Stimulated activated naive CD8-positive, alpha-beta T cell treated with anti-CD3 and anti-CD28 coated beads, Interleukin-15, Interleukin-2, amounts not matched to agents 100 U/mL and 50 U/mL, for 24 hours (primary cell): ENCODE measurements around the gene SLC30A3.
"Not testable (repeated sequence)": the region's sequence is repeated elsewhere in the genome, so short reads cannot be mapped to it uniquely, and the experiment has no call there.

ENCODE experiments used
- ATAC-seq: fragments of 150-1000 bp; cut with Tn5 transposase; one replicate; pipeline ENCODE4 v1.10.0; 2021
- DNase-seq: peaks from one replicate; pipeline ENCODE4 v3.0.0; 2021

Gene SLC30A3, protein sequence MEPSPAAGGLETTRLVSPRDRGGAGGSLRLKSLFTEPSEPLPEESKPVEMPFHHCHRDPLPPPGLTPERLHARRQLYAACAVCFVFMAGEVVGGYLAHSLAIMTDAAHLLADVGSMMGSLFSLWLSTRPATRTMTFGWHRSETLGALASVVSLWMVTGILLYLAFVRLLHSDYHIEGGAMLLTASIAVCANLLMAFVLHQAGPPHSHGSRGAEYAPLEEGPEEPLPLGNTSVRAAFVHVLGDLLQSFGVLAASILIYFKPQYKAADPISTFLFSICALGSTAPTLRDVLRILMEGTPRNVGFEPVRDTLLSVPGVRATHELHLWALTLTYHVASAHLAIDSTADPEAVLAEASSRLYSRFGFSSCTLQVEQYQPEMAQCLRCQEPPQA

GRCh38 chr2:27262379-27263286 lies at the start of gene SLC30A3:
Gene SLC30A3, minus strand, starts transcription at chr2:27263047. Its CDS starts 141 bp downstream, at chr2:27262906.
- ATAC-seq (peak; percentile 51), DNase-seq (peak; percentile 76)

GRCh38 chr2:27312152-27312551 lies 49.3 kb upstream of the SLC30A3 start:
- DNase-seq, result no peak
- no peak for ATAC-seq

DNA sequence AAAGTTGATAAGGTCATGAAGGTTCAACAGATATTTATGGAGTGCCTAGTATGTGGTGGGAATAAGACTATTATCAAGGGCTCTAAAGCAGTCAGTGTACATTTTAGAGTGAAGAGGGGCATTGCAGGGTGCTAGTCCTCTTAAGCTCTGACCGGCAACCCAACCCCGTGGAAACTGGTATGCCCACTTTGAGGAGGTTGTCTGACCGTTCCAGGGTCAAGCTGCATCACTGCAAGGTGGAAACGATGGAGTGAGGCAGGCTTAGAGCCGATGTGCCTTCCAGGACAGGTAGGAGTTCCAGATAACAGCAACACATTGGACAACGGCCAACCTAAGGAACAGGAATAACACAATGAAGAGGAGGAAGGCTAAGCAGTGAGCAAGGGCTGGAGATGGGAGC lies 46.8 kb upstream of the SLC30A3 start:
- no peak for ATAC-seq

DNA sequence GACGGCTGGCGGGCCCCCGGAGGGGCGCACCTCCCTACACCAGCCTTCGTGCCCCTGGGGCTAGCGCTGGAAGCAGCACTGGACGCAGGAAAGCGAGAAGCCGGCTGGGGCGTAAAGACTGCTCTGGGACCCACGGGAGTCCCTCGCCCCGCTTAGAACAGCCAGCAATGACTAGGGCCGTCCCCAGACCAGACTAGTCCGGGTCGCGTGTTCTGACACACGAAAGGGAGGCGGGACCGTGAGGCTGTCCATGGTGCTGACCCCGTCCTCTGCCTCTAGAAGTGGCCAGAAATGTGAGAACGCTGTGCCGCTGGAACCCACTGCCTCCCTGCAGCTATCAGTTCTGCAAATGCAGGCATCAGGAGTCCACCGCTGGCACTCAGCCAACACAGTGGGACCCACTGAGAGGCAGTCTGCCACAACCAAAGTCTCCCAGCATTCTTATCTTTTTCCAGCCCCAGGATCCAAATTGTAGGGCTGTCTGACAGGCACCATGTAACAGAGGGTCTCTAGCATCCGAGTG lies 45.6 kb upstream of the SLC30A3 start, which contains the start of gene UCN:
Gene UCN, minus strand, starts transcription at position 87 of the 523 bp plus-strand sequence. CDS start 550 bp downstream, outside the sequence.
- DNase-seq (no peak), ATAC-seq (no peak)

More for the DNA sequence above, 46.8 kb upstream of the SLC30A3 start:
- DNase-seq, result no peak

GRCh38 chr2:27307545-27308358 lies 44.9 kb upstream of the SLC30A3 start:
- DNase-seq (no peak), ATAC-seq (no peak)

DNA sequence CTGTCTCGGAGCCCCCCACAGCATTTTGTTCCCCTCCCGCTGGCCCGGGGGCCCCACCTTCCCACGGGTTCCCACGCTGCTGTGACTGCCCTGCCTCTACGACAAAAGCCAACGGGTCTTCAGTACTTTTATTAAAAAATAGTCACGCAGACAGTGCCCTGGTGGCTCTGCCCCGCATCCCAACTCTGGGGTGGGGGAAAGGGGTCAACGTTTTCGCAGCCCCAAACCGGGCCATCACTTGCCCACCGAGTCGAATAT lies 44.4 kb upstream of the SLC30A3 start:
- ATAC-seq, result no peak
- no peak for DNase-seq

DNA sequence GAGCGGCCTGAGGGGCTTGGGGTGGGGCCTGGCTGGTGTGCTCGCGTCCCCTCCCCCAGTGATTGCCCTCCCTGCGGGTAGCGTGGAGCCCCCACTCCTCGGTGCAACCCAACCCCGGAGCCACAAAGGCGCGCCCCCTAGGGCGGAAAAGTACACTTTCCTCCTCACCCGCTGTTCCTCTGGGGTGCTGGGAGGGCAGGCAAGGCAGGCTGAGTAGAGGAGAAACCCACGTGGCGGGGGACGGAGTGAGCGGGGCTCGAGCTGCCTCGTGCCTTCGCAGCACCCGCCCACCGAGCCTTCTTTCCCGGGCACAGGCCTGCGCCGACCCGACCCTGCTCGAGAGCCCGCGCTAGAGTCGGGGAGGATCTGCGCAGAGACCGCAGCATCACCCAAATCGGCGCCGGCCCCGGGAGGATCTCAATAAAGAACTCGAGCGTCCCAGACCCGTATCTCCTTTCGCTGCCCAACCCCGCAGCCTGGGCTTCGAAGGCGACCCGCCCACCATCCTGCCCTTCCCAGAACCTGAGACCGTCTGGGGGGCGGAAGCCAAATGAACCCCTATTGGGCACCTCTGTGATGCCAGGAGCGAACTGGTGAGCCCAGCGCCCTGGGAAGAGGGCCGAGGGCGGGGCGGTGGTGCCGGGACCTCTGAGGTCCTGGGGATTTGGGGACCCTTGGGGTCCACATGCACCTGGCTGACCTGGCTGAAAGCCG lies 43.9 kb upstream of the SLC30A3 start:
- DNase-seq, result peak; percentile 56
- ATAC-seq, result peak; percentile 44

DNA sequence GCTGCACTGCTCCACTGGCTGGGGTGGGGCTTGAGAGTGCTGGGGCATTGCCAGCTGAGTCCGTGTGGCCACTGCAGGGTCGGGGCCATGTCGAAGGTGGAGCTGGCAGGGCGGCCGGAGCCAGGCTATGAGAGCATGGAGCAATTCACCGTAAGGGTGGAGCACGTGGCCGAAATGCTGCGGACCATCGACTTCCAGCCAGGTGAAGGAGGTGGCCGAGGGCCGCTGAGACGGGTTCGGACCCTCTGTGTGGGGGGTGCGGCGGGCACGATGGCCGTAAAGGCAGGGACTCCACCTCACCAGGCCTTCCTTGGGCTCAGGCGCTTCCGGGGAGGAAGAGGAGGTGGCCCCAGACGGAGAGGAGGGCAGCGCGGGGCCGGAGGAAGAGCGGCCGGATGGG lies 43.3 kb upstream of the SLC30A3 start:
- ATAC-seq, result peak; percentile 8
- DNase-seq, result no peak

- DNase-seq (no peak), ATAC-seq (no peak)
These were observed 42.7 kb upstream of the SLC30A3 start for GRCh38 chr2:27305516-27305915.

GRCh38 chr2:27304488-27305240 lies 41.8 kb upstream of the SLC30A3 start:
- ATAC-seq (no peak), DNase-seq (no peak)

- peak; percentile 50 for DNase-seq
- ATAC-seq, result peak; percentile 65
These were observed 40.5 kb upstream of the SLC30A3 start for GRCh38 chr2:27303093-27304025.

- DNase-seq, ATAC-seq: not testable (repeated sequence)
These were observed 37.8 kb upstream of the SLC30A3 start for GRCh38 chr2:27300606-27301005.

GRCh38 chr2:27298391-27299080 lies 35.7 kb upstream of the SLC30A3 start:
- ATAC-seq (no peak), DNase-seq (no peak)

DNA sequence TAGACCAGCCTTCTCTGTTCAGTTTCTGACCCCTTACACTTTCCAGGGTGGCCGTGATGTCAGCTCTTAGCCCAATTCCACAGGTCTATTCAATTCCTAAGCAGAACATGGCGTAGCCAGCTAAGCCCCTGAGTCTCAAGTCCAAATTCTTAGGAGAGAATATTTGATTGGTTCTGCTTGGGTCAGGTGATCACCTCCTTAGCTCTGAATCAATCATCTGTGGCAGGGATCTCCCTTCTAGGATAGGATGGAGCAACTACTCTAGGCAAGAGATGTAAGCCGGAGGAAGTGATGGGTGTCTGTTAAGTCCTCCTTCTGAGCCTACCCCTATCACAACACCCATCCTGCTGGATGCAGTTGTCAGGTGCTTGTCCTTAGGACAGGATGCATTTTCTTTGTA lies 34.3 kb upstream of the SLC30A3 start:
- no peak for DNase-seq
- ATAC-seq, result no peak

GRCh38 chr2:27296481-27296880 lies 33.6 kb upstream of the SLC30A3 start:
- ATAC-seq, result no peak
- no peak for DNase-seq

DNA sequence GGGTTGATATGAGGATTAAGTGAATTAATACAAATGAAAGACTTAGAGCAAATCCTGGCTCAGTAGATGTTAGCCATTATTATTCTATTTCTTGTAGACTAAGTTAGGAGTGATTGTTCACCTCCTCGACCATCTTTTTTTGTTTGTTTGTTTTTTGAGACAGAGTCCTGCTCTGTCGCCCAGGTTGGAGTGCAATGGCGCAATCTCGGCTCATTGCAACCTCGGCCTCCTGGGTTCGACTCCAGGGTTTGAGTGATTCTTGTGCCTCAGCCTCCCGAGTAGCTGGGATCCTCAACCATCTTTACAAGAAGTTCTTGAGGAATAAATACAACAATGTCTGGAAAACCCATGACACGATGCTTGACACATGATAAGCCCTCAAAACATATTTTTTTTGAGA lies 32.1 kb upstream of the SLC30A3 start:
- no peak for ATAC-seq

GRCh38 chr2:27291865-27292264 lies 29.0 kb upstream of the SLC30A3 start:
- ATAC-seq, result no peak
- no peak for DNase-seq

More for the DNA sequence above, 32.1 kb upstream of the SLC30A3 start:
- DNase-seq, result no peak

DNA sequence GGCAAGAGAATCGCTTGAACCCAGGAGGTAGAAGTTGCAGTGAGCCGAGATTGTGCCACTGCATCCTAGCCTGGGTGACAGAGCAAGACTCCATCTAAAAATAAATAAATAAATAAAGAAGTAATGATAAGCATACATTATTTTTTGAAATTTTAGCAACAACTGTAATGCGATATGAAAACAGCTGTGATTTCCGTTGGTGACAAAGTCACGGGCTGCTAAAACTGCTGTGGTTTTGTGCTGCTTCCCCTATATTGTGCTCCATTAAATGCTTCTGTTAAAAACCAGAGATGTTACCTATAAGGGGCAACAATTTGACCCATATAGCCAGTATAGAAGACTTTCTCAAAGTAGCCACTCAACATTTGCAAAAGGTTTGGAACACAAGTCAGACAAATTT lies 27.7 kb upstream of the SLC30A3 start:
- DNase-seq (no peak), ATAC-seq (no peak)

DNA sequence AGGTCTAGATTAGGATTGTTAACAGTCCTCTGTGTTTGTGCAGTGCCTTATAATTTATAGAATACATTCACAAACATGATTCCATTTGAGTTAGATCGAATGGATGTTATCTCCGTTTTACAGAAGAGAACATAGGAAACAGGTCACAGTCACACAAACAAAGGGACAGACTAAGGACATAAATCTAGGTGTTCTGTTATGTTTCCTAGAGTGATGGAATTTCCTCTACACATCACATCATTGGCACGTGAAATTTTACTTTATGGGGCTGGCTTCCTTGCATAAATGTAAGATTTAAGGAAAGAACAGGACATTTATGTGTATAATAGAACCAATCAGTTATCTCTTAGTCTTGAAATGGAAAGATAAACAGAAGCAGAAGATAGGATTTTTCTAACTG lies 25.8 kb upstream of the SLC30A3 start:
- ATAC-seq (no peak), DNase-seq (no peak)
